Natural killer cell (primary cell): ENCODE results near the gene DNASE1L3. TPM values are rescaled to one million over a fixed set of nuclear protein-coding genes. Genes with fewer than 3 reads are reported as not detected.

Experiments used
- ATAC-seq, 3 donors: fragments of 150-1000 bp in 2 of 3; fragments of 200-7000 bp in 1 of 3; cut with Tn5 transposase; 1 replicate in 1 of 3; 2 replicates in 2 of 3; pipeline ENCODE4 v1.10.0; 2021; ENCODE audit warnings: mild to moderate bottlenecking in 2 of 3, moderate library complexity in 2 of 3
- DNase-seq, 2 donors: peaks; one replicate each; pipeline versions ENCODE4 v3.0.0 to v3.0.0-alpha.2; 2013 to 2021; ENCODE audit warnings: mixed read lengths in 1 of 2
- H3K27ac ChIP-seq: one replicate; pipeline ENCODE4 v1.5.1; 2013; ENCODE audit warnings: mild to moderate bottlenecking, low read length
- H3K27me3 ChIP-seq: one replicate; pipeline ENCODE4 v1.6.1; 2013; ENCODE audit warnings: low read length; ENCODE audit not compliant: control insufficient read depth, insufficient read depth
- H3K36me3 ChIP-seq: one replicate; pipeline ENCODE4 v1.6.1; 2013; ENCODE audit warnings: low read length; ENCODE audit not compliant: control insufficient read depth, insufficient read depth
- H3K4me1 ChIP-seq: one replicate; pipeline ENCODE4 v1.6.1; 2013; ENCODE audit warnings: low read length; ENCODE audit not compliant: control insufficient read depth, insufficient read depth
- H3K4me3 ChIP-seq: one replicate; pipeline ENCODE4 v1.5.1; 2013; ENCODE audit warnings: low read length
- H3K9me3 ChIP-seq: one replicate; pipeline ENCODE4 v1.6.1; 2013; ENCODE audit warnings: low read length; ENCODE audit not compliant: control insufficient read depth, insufficient read depth
- H3K27ac Mint-ChIP-seq, 2 donors: one replicate each; pipeline ENCODE4 v1.8.0; 2022; ENCODE audit warnings: mild to moderate bottlenecking in 2 of 2, mixed read lengths in 2 of 2, moderate library complexity in 1 of 2
- H3K27me3 Mint-ChIP-seq, 2 donors: one replicate each; pipeline ENCODE4 v1.8.0; 2022; ENCODE audit warnings: low read depth in 2 of 2, mixed read lengths in 2 of 2
- H3K36me3 Mint-ChIP-seq: one replicate; pipeline ENCODE4 v1.8.0; 2022; ENCODE audit warnings: mixed read lengths
- H3K4me1 Mint-ChIP-seq, 2 donors: one replicate each; pipeline ENCODE4 v1.8.0; 2022; ENCODE audit warnings: mixed read lengths in 2 of 2
- H3K4me3 Mint-ChIP-seq: one replicate; pipeline ENCODE4 v1.8.0; 2022; ENCODE audit warnings: mild to moderate bottlenecking, moderate library complexity, mixed read lengths
- H3K9me3 Mint-ChIP-seq, 2 donors: one replicate each; pipeline ENCODE4 v1.8.0; 2022; ENCODE audit warnings: mixed read lengths in 2 of 2
- CTCF ChIP-seq: fragments of 200-600 bp; IDR thresholded peaks from one replicate; pipeline ENCODE4 v1.8.0; 2022; ENCODE audit warnings: antibody characterized with exemption
- WGBS: methylation state at CpG from one replicate; pipeline ENCODE4 v1.1.7; 2013; ENCODE audit warnings: missing lambda C conversion rate; ENCODE audit not compliant: insufficient coverage; 5-methylcytosine and 5-hydroxymethylcytosine counted together
- intact Hi-C: fragments of 100-400 bp; cut with micrococcal nuclease; formaldehyde crosslinking; loops from one replicate; pipeline ENCODE4 v1.14.2; 2022
- total RNA-seq, 4 donors: library from RNA; stranded (reverse); fragments of 120-200 nt in 1 of 4; gene quantifications; one replicate each; pipeline versions ENCODE4 v1.2.3 to v1.2.4, GENCODE V29; 2013 to 2022

Gene DNASE1L3
- total RNA-seq, 3 donors from 2014 or later (not counting 1 experiment from before 2014, with no cell fraction given) = 1.3 TPM; not detected in 2

- 85% methylated on average over 1 of the region's 1 CpG for WGBS
Measured at GRCh38 chr3:58180940-58181587, 29.7 kb downstream of the DNASE1L3 start.

GRCh38 chr3:58180099-58180880 lies 30.5 kb downstream of the DNASE1L3 start:
- no peak for TF ChIP-seq CTCF
- ATAC-seq (no peak), DNase-seq (no peak)
- Mint-ChIP-seq H3K36me3 (no peaks in the 10 kb centered on the region), H3K9me3 (no peaks in the 10 kb centered on the region), H3K27ac (no peak overlapping the region), H3K4me3 (no peak overlapping the region), H3K27me3 (peaks cover 0 to 5% of the 10 kb centered on the region in 2 donors), H3K4me1 (peaks cover 0 to 12% of the 10 kb centered on the region in 2 donors)
- Histone ChIP-seq H3K36me3 (no peaks in the 10 kb centered on the region), H3K27me3 (peaks cover 2% of the 10 kb centered on the region), H3K27ac (no peak overlapping the region), H3K9me3 (no peaks in the 10 kb centered on the region), H3K4me3 (no peak overlapping the region), H3K4me1 (peaks cover 21% of the 10 kb centered on the region)
- WGBS = 92% methylated on average over 12 of the region's 12 CpGs
- intact Hi-C loops = no loop called here

More at GRCh38 chr3:58180940-58181587, 29.7 kb downstream of the DNASE1L3 start:
- H3K36me3 Mint-ChIP-seq = no peaks in the 10 kb centered on the region
- no peak for TF ChIP-seq CTCF
- ATAC-seq (no peak), DNase-seq (no peak)
- no peaks in the 10 kb centered on the region for H3K9me3 Mint-ChIP-seq
- no peaks in the 10 kb centered on the region for H3K9me3 ChIP-seq
- peaks cover 0 to 5% of the 10 kb centered on the region in 2 donors for H3K27me3 Mint-ChIP-seq
- H3K4me1 ChIP-seq = peaks cover 18% of the 10 kb centered on the region
- H3K4me3 ChIP-seq = no peak overlapping the region
- peaks cover 2% of the 10 kb centered on the region for H3K27me3 ChIP-seq
- no peak overlapping the region for H3K27ac Mint-ChIP-seq
- no peak overlapping the region for H3K27ac ChIP-seq
- intact Hi-C loops = no loop called here
- H3K4me3 Mint-ChIP-seq = no peak overlapping the region
- no peaks in the 10 kb centered on the region for H3K36me3 ChIP-seq
- H3K4me1 Mint-ChIP-seq = peaks cover 0 to 12% of the 10 kb centered on the region in 2 donors

- Mint-ChIP-seq H3K4me1 (peaks cover 0 to 12% of the 10 kb centered on the region in 2 donors), H3K27me3 (peaks cover 0 to 7% of the 10 kb centered on the region in 2 donors), H3K4me3 (no peak overlapping the region), H3K27ac (no peak overlapping the region), H3K36me3 (no peaks in the 10 kb centered on the region), H3K9me3 (no peaks in the 10 kb centered on the region)
- no peak for DNase-seq
- Histone ChIP-seq H3K4me1 (peaks cover 21% of the 10 kb centered on the region), H3K36me3 (no peaks in the 10 kb centered on the region), H3K9me3 (no peaks in the 10 kb centered on the region), H3K4me3 (no peak overlapping the region), H3K27me3 (peaks cover 2% of the 10 kb centered on the region), H3K27ac (no peak overlapping the region)
- ATAC-seq = no peak
- no peak for TF ChIP-seq CTCF
- WGBS = 89% methylated on average over 13 of the region's 13 CpGs
- intact Hi-C loops = no loop called here
Measured at GRCh38 chr3:58179235-58180098, 31.3 kb downstream of the DNASE1L3 start.
